ENCODE results near the gene EGF.

Gene EGF

DNA sequence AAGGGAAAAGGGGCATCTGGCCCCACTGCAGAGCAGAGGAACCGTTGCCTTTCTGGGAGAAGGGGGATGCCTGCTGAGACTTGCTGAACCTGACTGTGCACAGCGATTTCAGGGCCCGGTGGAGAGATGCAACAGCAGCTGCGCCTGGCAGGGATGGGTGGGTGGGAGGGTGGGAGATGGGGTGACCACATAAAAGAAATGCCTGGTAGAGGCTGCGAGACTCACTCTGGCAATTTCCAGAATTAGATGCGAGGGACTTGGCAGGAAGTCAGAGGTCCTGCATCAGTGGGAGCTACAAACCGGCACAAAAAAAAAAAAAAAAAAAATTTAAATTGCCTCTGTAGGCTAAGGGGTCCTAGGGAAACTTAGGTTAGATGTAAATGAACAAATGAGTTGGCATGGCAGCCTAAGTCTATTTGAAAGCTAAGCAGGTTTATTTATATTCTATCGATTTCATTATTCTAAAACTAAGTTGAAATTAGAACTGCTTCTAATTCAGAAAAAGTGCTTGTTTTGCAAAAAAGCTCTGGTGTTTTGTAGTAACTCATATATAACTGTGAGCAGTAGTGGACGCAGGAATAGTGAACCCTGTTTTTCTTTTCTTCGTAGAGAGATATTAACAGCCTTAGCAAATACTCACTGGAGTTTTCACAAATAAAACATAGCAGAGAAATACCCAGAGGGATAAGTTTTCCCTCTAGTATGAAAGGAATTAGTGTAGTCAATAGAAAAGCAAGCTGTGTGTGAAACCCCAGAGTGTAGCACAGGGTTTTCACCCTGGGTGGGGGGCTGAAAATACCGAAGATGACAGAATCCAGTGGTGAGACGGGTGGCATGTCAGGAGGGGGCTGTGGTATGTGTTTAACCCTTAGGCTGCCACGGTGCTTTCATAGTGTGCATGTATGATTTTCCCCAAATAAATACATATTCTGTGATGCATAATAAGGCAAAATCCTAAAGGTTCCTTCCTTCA lies 130.1 kb downstream of the EGF start:
- Histone ChIP-seq H3K27me3 (replicated peaks) (no peaks in the 10 kb centered on the region), H3K27ac (no peak overlapping the region), H3K4me3 (ENCODE audit: low read depth, low read length) (no peak overlapping the region), H3K36me3 (replicated peaks) (no peaks in the 10 kb centered on the region)
- in situ Hi-C loops (cut with HindIII; ENCODE audit: low pct_ligation_motif_present, low sequenced_read_pairs): no loop called here
- DNase-seq: no peak
- TF ChIP-seq, protein P1, sequence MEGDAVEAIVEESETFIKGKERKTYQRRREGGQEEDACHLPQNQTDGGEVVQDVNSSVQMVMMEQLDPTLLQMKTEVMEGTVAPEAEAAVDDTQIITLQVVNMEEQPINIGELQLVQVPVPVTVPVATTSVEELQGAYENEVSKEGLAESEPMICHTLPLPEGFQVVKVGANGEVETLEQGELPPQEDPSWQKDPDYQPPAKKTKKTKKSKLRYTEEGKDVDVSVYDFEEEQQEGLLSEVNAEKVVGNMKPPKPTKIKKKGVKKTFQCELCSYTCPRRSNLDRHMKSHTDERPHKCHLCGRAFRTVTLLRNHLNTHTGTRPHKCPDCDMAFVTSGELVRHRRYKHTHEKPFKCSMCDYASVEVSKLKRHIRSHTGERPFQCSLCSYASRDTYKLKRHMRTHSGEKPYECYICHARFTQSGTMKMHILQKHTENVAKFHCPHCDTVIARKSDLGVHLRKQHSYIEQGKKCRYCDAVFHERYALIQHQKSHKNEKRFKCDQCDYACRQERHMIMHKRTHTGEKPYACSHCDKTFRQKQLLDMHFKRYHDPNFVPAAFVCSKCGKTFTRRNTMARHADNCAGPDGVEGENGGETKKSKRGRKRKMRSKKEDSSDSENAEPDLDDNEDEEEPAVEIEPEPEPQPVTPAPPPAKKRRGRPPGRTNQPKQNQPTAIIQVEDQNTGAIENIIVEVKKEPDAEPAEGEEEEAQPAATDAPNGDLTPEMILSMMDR (IDR thresholded peaks at IDR 0.05; ENCODE audit: low read depth, low read length, missing control alignments): no peak

DNA sequence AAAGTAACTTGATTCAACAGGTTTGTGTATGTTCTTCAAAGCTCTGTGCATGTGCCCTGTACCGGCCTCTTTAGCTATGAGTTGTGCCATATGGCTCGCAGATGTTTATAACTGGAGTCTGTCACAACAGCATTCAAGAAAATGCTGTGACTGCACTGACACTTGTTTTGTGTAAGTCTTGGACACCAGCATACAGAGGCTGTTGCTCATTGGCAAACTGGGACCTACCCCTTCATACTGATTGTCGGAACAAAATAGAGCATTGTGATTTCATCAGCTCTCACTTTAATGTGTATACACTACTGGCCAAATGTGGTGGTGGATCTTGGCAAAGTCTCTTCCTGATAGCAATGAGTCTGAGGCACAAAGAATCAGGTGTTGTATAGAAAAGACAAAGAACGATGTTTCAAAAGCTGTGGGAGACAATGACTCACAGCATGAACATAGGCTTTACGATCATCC lies 133.9 kb downstream of the EGF start:
- TF ChIP-seq, protein P1 (IDR thresholded peaks at IDR 0.05; ENCODE audit: low read depth, low read length, missing control alignments): no peak
- Histone ChIP-seq H3K27ac (no peak overlapping the region), H3K36me3 (replicated peaks) (peaks cover 3% of the 10 kb centered on the region), H3K4me3 (ENCODE audit: low read depth, low read length) (no peak overlapping the region), H3K27me3 (replicated peaks) (no peaks in the 10 kb centered on the region)
- in situ Hi-C loops (cut with HindIII; ENCODE audit: low pct_ligation_motif_present, low sequenced_read_pairs): no loop called here
- DNase-seq: no peak

DNA sequence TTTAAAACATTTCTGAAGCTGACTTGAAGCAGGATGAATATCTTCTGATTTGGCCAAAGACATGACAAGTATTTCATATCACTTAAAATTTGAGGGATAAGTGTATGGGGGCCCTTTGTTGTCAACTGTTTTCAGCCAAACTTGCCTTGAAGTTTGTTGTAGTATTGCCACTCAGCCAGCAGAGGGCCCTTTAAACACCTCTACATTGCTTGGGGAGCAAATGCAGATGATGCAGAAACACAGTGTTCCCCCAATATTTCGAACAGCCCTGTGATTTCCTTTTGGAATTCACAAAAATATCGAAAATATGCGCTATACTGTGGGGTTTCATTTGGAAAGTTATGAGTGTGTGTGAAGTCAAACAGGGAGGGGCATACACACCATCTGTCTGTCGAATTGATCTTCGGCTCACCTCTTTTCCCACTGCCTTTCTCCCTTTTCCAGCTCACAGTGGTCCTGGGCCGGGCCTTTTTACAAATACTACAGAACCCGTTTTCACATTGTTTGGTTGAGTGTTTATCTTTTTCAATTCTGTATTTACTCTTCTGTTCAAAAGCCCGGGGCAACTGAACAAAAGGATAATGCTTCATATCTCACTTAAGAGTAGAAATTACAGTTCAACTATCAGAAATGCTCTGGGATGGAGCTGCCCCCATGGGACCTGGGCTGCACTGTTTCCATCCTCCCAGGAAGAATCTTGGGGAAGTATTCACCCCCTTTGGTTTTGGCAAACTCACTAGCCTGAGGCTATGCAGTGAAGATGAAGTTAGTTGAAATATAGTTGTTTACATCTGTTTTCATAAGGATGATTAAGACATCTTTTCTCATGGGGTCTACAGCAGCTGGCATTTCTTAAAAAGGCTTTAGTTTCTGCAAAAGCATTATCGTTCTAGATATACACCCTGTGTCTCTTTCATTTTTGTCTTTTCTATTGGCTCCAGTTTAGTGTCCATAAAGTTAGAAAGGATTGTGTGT lies 137.6 kb downstream of the EGF start:
- Histone ChIP-seq H3K36me3 (replicated peaks) (peaks cover 3% of the 10 kb centered on the region), H3K4me3 (ENCODE audit: low read depth, low read length) (no peak overlapping the region), H3K27ac (no peak overlapping the region), H3K27me3 (replicated peaks) (no peaks in the 10 kb centered on the region)
- TF ChIP-seq, protein P1 (IDR thresholded peaks at IDR 0.05; ENCODE audit: low read depth, low read length, missing control alignments): peak; percentile 86
- in situ Hi-C loops (cut with HindIII; ENCODE audit: low pct_ligation_motif_present, low sequenced_read_pairs): no loop called here
- peak; percentile 39 for DNase-seq

DNA sequence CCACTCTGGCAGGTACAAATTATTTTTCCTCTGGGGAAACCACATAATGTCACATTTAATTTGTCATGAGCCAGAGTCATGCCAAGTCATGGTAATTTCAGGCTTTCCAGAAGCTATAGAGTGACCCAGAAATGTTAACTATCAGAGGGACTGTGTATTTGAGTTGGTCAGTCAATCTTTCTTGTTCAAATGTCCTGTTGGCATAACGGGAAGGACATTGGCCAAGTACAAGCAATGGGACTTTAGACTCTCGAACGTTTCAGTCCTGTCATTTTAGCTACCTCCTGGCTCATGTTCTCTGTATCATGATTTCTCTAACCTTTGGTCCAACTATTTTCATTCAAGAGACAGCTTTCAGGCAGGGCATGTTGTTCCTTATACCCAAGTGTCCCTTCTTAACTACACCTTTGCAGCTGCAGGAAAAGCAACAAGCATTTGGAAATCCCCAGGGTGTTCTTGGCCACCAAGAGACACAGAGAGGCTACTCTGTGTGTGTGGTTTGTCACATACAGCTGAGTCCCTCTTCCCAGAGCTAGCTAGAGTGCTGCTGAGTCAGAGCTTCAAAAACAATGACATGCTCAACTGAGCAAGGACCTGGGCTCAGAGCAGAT lies 142.6 kb downstream of the EGF start:
- DNase-seq: peak; percentile 29
- H3K4me3 ChIP-seq (ENCODE audit: low read depth, low read length): no peak overlapping the region
- TF ChIP-seq, protein P1 (IDR thresholded peaks at IDR 0.05; ENCODE audit: low read depth, low read length, missing control alignments): no peak
- no peaks in the 10 kb centered on the region for H3K27me3 ChIP-seq (replicated peaks)
- in situ Hi-C loops (cut with HindIII; ENCODE audit: low pct_ligation_motif_present, low sequenced_read_pairs): no loop called here
- H3K27ac ChIP-seq: no peak overlapping the region
- peaks cover 3% of the 10 kb centered on the region for H3K36me3 ChIP-seq (replicated peaks)

DNA sequence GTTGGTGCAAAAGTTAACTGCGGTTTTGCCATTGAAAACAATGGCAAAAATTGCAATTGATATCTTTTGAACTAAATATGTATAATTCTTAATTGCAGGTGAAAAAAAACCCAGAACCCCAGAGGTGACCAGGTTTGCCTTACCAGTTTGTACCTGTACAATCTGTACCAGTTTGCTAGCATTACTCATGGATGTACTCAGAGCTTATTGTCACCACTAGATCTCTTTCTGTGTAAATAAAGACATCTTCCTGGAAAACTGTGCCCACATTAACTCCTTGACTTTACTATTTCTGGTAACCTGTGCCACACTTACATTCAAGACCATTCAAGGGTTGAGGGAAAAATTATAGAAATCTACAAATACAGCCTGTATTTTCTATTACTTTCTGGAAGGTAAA lies 146.0 kb downstream of the EGF start:
- Histone ChIP-seq H3K27ac (no peak overlapping the region), H3K36me3 (replicated peaks) (no peaks in the 10 kb centered on the region), H3K27me3 (replicated peaks) (no peaks in the 10 kb centered on the region), H3K4me3 (ENCODE audit: low read depth, low read length) (no peak overlapping the region)
- DNase-seq: no peak
- in situ Hi-C loops (cut with HindIII; ENCODE audit: low pct_ligation_motif_present, low sequenced_read_pairs): no loop called here
- TF ChIP-seq, protein P1 (IDR thresholded peaks at IDR 0.05; ENCODE audit: low read depth, low read length, missing control alignments): no peak

Measured in brain microvascular endothelial cell (primary cell).